ENCODE measurements around the gene KCNJ10.

GRCh38 chr1:160049101-160049500 lies 20.9 kb downstream of the KCNJ10 start:
- TF ChIP-seq CTCF (conservative IDR thresholded peaks at IDR 0.05; ENCODE audit: low read length) = no peak
- no peak for TF ChIP-seq EZH2phosphoT487 (IDR thresholded peaks at IDR 0.05; ENCODE audit: borderline replicate concordance)
